SK-N-MC (cell line): ENCODE results near the gene TRIM60.
"Not testable (repeated sequence)": the region's sequence is repeated elsewhere in the genome, so short reads cannot be mapped to it uniquely, and the experiment has no call there.

Experiments used
- DNase-seq: peaks from one replicate; pipeline ENCODE4 v3.0.0-alpha.2; 2011; ENCODE audit warnings: low read depth, low spot score
- H3K27ac ChIP-seq: fragments of 200-600 bp; sonication (generic); 2 replicates; pipeline ENCODE4 v1.5.1; 2016; ENCODE audit warnings: mixed run types
- H3K36me3 ChIP-seq: fragments of 200-600 bp; sonication (generic); 2 replicates; pipeline ENCODE4 v1.6.1; 2017; ENCODE audit warnings: antibody characterized with exemption, low read length, mixed read lengths; ENCODE audit not compliant: insufficient read depth
- H3K4me3 ChIP-seq: fragments of 200-600 bp; sonication (generic); 2 replicates; pipeline ENCODE4 v1.5.1; 2016
- H3K9ac ChIP-seq: fragments of 200-600 bp; sonication (generic); 2 replicates; pipeline ENCODE4 v1.8.0; 2017; ENCODE audit warnings: mixed run types, mixed read lengths; ENCODE audit not compliant: insufficient read length
- H3K9me3 ChIP-seq: fragments of 200-600 bp; sonication (generic); 2 replicates; pipeline ENCODE4 v1.6.1; 2017; ENCODE audit warnings: low read depth, mild to moderate bottlenecking, antibody characterized with exemption, low read length, moderate library complexity, mixed read lengths
- EZH2 ChIP-seq: fragments of 200-600 bp; sonication (generic); IDR thresholded peaks from one replicate; pipeline ENCODE4 v1.6.1; 2017; ENCODE audit warnings: antibody characterized with exemption
- FOXP2 ChIP-seq: optimal IDR thresholded peaks from 2 replicates; pipeline ENCODE3; 2011; ENCODE audit warnings: mild to moderate bottlenecking, moderate library complexity; ENCODE audit not compliant: insufficient read depth; ENCODE audit errors: extremely low read length, control extremely low read depth
- POLR2AphosphoS5 ChIP-seq: IDR thresholded peaks from 2 replicates; pipeline ENCODE4 v1.6.1; 2012; ENCODE audit warnings: mild to moderate bottlenecking, low read depth, low read length, borderline replicate concordance

The TRIM60 gene

DNA sequence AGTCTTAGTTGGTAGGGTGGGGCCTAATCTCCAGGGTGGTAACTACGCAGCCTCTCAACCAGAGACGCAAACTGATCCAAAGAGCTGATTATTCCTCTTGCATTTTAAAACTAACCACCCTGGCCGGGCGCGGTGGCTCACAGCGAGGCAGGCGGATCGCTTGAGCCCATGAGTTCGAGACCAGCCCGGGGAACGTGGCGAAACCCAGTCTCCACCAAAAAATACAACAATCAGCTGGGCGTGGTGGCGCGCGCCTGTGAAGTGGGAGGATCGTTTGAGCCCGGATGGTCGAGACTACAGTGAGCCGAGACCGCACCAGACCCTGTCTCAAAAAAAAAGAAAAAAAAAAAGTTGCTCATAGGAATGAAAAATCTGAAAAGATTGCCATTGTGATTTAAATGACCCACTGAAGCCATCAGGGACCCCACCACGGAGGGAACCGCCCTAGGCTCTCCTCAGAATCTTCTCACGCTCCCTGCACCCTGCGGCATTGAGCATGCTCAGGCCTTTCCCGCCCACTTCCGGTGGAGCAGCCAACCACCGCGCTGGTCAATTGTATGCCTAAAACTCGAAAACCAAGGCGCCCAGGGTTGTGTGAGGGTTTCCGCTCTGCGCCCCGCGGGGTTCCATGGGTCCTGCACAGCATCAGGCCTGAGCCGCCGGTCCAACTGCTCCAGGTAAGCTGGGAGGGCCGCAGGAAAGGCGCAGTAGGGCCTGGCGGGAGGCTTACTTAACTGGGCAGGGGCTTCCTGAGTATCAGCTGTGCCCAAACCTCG lies at the start of gene TRIM60:
TRIM60 (plus strand) TSS at position 564 of the 776 bp plus-strand sequence. CDS start 8,074 bp downstream, outside the sequence.
- TF ChIP-seq POLR2AphosphoS5 (no peak), EZH2 (no peak), FOXP2 (no peak)
- H3K9me3 ChIP-seq = no peaks in the 10 kb centered on the region
- no peak for DNase-seq
- no peaks in the 10 kb centered on the region for H3K36me3 ChIP-seq
- H3K9ac ChIP-seq = no peak within 1 kb of the TSS
- H3K27ac ChIP-seq = no peak within 1 kb of the TSS
- no peak within 1 kb of the TSS for H3K4me3 ChIP-seq

- Histone ChIP-seq H3K9me3 (no peaks in the 10 kb centered on the region), H3K27ac (no peak overlapping the region), H3K9ac (no peak overlapping the region), H3K4me3 (no peak overlapping the region), H3K36me3 (no peaks in the 10 kb centered on the region)
- TF ChIP-seq EZH2 (no peak), FOXP2 (no peak), POLR2AphosphoS5 (no peak)
- no peak for DNase-seq
Measured at GRCh38 chr4:164989471-164989870, 42.3 kb upstream of the TRIM60 start.

DNA sequence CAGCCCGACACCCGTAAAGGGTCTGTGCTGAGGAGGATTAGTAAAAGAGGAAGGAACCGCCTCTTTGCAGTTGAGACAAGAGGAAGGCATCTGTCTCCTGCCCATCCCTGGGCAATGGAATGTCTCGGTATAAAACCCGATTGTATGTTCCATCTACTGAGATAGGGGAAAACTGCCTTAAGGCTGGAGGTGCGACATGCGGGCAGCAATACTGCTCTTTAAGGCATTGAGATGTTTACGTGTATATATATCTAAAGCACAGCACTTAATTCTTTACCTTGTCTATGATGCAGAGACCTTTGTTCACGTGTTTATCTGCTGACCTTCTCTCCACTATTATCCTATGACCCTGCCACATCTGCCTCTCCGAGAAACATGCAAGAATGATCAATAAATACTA lies 41.0 kb upstream of the TRIM60 start:
- H3K9ac ChIP-seq, H3K4me3 ChIP-seq, H3K9me3 ChIP-seq, H3K36me3 ChIP-seq, DNase-seq, H3K27ac ChIP-seq: not testable (repeated sequence)

- not testable (repeated sequence) for H3K9me3 ChIP-seq, H3K27ac ChIP-seq, DNase-seq, H3K9ac ChIP-seq, H3K36me3 ChIP-seq, H3K4me3 ChIP-seq
Measured at GRCh38 chr4:164996123-164996522, 35.7 kb upstream of the TRIM60 start.

DNA sequence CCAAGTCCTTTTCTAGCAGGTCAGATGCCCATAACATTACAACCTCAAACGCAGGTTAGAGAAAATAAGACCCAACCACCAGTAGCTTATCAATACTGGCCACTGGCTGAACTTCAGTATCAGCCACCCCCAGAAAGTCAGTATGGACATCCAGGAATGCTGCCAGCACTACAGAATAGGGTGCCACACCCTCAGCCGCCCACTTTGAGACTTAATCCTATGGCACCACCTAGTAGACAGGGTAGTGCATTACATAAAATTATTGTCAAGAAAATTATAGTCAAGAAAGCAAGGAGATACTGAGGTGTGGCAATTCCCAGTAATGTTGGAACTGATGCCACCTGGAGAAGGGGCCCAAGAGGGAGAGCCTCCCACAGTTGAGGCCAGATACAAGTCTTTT lies 34.5 kb upstream of the TRIM60 start:
- no peak for TF ChIP-seq FOXP2
- no peak for TF ChIP-seq POLR2AphosphoS5
- TF ChIP-seq EZH2 = no peak
- H3K9me3 ChIP-seq = no peaks in the 10 kb centered on the region
- peak; percentile 6 for DNase-seq

GRCh38 chr4:164997941-164998340 lies 33.9 kb upstream of the TRIM60 start:
- Histone ChIP-seq H3K9ac (no peak overlapping the region), H3K9me3 (no peaks in the 10 kb centered on the region), H3K27ac (no peak overlapping the region), H3K4me3 (no peak overlapping the region), H3K36me3 (no peaks in the 10 kb centered on the region)
- no peak for TF ChIP-seq FOXP2
- no peak for TF ChIP-seq EZH2
- no peak for TF ChIP-seq POLR2AphosphoS5
- DNase-seq = no peak

More for the DNA sequence above, 34.5 kb upstream of the TRIM60 start:
- H3K9ac ChIP-seq = no peak overlapping the region
- no peak overlapping the region for H3K4me3 ChIP-seq
- H3K27ac ChIP-seq = no peak overlapping the region
- H3K36me3 ChIP-seq = no peaks in the 10 kb centered on the region

GRCh38 chr4:164998526-164999080 lies 33.2 kb upstream of the TRIM60 start:
- H3K9ac ChIP-seq, H3K4me3 ChIP-seq, H3K36me3 ChIP-seq, H3K27ac ChIP-seq, DNase-seq, H3K9me3 ChIP-seq: not testable (repeated sequence)

DNA sequence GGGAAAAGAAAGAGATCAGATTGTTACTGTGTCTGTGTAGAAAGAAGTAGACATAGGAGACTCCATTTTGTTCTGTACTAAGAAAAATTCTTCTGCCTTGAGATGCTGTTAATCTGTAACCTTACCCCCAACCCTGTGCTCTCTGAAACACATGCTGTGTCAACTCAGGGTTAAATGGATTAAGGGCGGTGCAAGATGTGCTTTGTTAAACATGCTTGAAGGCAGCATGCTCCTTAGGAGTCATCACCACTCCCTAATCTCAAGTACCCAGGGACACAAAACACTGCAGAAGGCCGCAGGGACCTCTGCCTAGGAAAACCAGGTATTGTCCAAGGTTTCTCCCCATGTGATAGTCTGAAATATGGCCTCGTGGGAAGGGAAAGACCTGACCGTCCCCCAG lies 29.8 kb upstream of the TRIM60 start:
- not testable (repeated sequence) for H3K4me3 ChIP-seq

GRCh38 chr4:165005352-165005925 lies 26.4 kb upstream of the TRIM60 start:
- Histone ChIP-seq H3K36me3 (no peaks in the 10 kb centered on the region), H3K4me3 (no peak overlapping the region), H3K9ac (no peak overlapping the region), H3K9me3 (no peaks in the 10 kb centered on the region), H3K27ac (no peak overlapping the region)
- no peak for DNase-seq
- TF ChIP-seq EZH2 (no peak), FOXP2 (no peak), POLR2AphosphoS5 (no peak)

More for the DNA sequence above, 29.8 kb upstream of the TRIM60 start:
- DNase-seq, H3K36me3 ChIP-seq, H3K9me3 ChIP-seq, H3K27ac ChIP-seq, H3K9ac ChIP-seq: not testable (repeated sequence)
